ENCODE data around the gene PRKCB. TPM values are rescaled to one million over a fixed set of nuclear protein-coding genes. Genes with fewer than 3 reads are reported as not detected.

PRKCB gene
- total RNA-seq, 4 donors from 2014 or later: 7.7 to 40.0 (median 12.2) TPM

DNA sequence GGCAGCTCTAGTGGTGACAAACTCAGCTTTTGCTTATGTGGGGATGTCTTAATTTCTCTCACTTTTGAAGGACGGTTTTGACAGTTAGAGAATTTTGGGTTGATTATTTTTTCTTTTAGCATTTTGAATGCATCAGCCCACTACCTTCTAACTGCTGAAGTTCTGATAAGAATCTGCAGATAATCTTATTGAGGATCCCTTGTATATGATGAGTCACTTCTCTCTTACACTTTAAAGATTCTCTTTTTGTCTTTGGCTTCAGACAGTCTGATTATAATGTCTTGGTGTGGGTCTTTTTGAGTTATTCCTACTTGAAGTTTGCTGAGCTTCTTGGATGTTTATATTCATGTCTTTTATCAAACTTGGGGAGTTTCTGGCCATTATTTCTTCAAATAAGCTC lies 5.5 kb upstream of the PRKCB start:
- Histone ChIP-seq H3K4me3 (no peak overlapping the region), H3K27me3 (peaks cover 6% of the 10 kb centered on the region), H3K9me3 (peaks cover 8% of the 10 kb centered on the region), H3K27ac (no peak overlapping the region), H3K36me3 (no peaks in the 10 kb centered on the region), H3K4me1 (peaks cover 1% of the 10 kb centered on the region)
- 0% methylated on average over 1 of the region's 1 CpG for WGBS
- no peak for TF ChIP-seq EP300 (IDR thresholded peaks at IDR 0.05)
- no peak for TF ChIP-seq POLR2AphosphoS5 (IDR thresholded peaks at IDR 0.05)
- TF ChIP-seq POLR2A (IDR thresholded peaks at IDR 0.05): no peak
- no peak for TF ChIP-seq CTCF (IDR thresholded peaks at IDR 0.05)
- DNase-seq (ENCODE audit: low spot score in 2 of 2): no peak

DNA sequence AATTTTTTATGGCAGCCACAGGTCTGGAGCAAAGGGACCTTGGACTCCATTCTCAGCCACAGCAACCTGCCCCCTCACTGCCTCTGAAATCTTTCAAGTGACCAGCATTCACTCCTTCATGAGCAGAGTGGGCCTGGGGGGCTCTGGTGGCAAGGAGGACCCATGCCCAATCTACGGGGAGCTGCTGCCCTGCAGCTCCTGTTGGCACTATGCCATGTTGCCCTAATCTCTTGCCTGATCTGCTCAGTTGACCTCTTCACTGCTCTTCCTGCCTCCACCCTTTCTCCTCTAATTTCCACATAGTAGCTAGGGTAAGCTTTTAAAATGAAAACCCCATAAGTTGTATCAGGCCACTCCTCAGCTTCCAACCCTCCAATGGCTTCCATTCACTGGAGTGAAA lies 2.9 kb upstream of the PRKCB start:
- Histone ChIP-seq H3K4me1 (peaks cover 16% of the 10 kb centered on the region), H3K36me3 (no peaks in the 10 kb centered on the region), H3K4me3 (no peak overlapping the region), H3K9me3 (peaks cover 8% of the 10 kb centered on the region), H3K27me3 (peaks cover 30% of the 10 kb centered on the region), H3K27ac (no peak overlapping the region)
- WGBS: 69% methylated on average over 1 of the region's 1 CpG
- no peak for TF ChIP-seq CTCF (IDR thresholded peaks at IDR 0.05)
- DNase-seq (ENCODE audit: low spot score in 2 of 2): no peak

GRCh38 chr16:23833504-23833903 lies 2.3 kb upstream of the PRKCB start:
- H3K4me1 ChIP-seq: peaks cover 16% of the 10 kb centered on the region
- TF ChIP-seq EP300 (IDR thresholded peaks at IDR 0.05): no peak
- H3K36me3 ChIP-seq: no peaks in the 10 kb centered on the region
- no peak for DNase-seq (ENCODE audit: low spot score in 2 of 2)
- 96% methylated on average over 2 of the region's 2 CpGs for WGBS
- peaks cover 37% of the 10 kb centered on the region for H3K27me3 ChIP-seq
- peaks cover 8% of the 10 kb centered on the region for H3K9me3 ChIP-seq
- no peak overlapping the region for H3K4me3 ChIP-seq
- H3K27ac ChIP-seq: no peak overlapping the region

- TF ChIP-seq POLR2A (IDR thresholded peaks at IDR 0.05) (no peak), EP300 (IDR thresholded peaks at IDR 0.05) (no peak), CTCF (IDR thresholded peaks at IDR 0.05) (no peak), POLR2AphosphoS5 (IDR thresholded peaks at IDR 0.05) (no peak)
- Histone ChIP-seq H3K27me3 (peaks cover 41% of the 10 kb centered on the region), H3K9me3 (peaks cover 8% of the 10 kb centered on the region), H3K27ac (no peak overlapping the region), H3K4me1 (peaks cover 16% of the 10 kb centered on the region), H3K4me3 (no peak overlapping the region), H3K36me3 (no peaks in the 10 kb centered on the region)
- no peak for DNase-seq (ENCODE audit: low spot score in 2 of 2)
- 81% methylated on average over 7 of the region's 7 CpGs for WGBS
These were observed 1.7 kb upstream of the PRKCB start for GRCh38 chr16:23833960-23834685.

GRCh38 chr16:23836078-23836403 lies 258 bp downstream of the PRKCB start:
- Histone ChIP-seq H3K27me3 (peaks cover 48% of the 10 kb centered on the region), H3K27ac (no peak overlapping the region), H3K4me1 (peaks cover 16% of the 10 kb centered on the region), H3K9me3 (no peaks in the 10 kb centered on the region), H3K36me3 (no peaks in the 10 kb centered on the region), H3K4me3 (peak overlapping the region; percentile 46)
- DNase-seq (ENCODE audit: low spot score in 2 of 2): no peak
- WGBS: no CpG with 5 or more reads among the region's 45 CpGs
- TF ChIP-seq POLR2A (IDR thresholded peaks at IDR 0.05): no peak
- TF ChIP-seq POLR2AphosphoS5 (IDR thresholded peaks at IDR 0.05): no peak
- TF ChIP-seq CTCF (IDR thresholded peaks at IDR 0.05): no peak
